Measurements from ENCODE around the gene PBX4.

DNA sequence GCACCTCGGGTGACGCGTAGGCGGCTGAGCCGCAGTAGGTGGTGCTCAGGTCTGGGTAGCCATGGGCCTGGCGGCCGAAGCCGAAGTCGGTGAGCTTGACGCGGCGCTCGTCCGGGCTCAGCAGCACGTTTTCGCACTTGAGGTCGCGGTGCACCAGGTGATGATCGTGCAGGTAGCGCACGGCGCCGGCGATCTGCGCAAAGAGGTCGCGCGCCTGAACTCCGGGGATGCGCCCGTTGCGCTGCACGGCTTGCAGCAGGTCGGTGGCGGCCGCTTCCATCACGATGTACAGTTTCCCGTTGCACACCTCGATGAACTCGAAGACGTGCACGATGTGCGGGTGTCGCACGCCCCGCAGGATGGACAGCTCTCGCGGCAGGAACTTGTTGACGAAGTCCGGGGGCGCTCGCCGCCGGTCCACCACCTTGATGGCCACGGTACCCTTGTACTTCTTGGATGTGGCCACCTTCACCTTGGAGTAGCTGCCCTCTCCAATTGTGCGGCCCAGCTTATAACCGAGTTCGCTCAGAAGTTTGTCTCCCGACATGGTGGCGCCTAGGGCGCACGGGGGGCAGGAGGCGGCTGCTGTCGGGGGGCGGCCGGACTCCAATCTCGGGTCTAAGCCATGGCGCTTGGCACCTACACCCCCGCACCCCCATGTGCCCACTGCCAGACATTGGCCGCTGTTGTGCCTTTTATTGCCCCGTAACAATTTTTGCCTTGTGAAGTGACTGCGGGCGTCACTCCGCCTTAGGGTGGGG, 103.4 kb downstream of the PBX4 start, which contains the start of gene TSSK6:
- no peak for TF ChIP-seq YY1 (IDR thresholded peaks at IDR 0.05; ENCODE audit: insufficient read depth, insufficient read length)
- TF ChIP-seq ZNF274 (IDR thresholded peaks at IDR 0.05; ENCODE audit: low read depth, low read length) = no peak

Measured in NT2/D1 (cell line).